HG03520 (cell line): ENCODE results near the gene HERC4.
"Not testable (repeated sequence)": the region's sequence is repeated elsewhere in the genome, so short reads cannot be mapped to it uniquely, and the experiment has no call there.

Source experiments
- ATAC-seq: cut with Tn5 transposase; IDR thresholded peaks from one replicate; pipeline ENCODE4 v1.9.1; 2021; ENCODE audit warnings: mild to moderate bottlenecking, moderate library complexity; ENCODE audit not compliant: unreplicated experiment

Gene HERC4

GRCh38 chr10:67971311-67971710 lies 103.8 kb downstream of the HERC4 start:
- ATAC-seq = no peak

DNA sequence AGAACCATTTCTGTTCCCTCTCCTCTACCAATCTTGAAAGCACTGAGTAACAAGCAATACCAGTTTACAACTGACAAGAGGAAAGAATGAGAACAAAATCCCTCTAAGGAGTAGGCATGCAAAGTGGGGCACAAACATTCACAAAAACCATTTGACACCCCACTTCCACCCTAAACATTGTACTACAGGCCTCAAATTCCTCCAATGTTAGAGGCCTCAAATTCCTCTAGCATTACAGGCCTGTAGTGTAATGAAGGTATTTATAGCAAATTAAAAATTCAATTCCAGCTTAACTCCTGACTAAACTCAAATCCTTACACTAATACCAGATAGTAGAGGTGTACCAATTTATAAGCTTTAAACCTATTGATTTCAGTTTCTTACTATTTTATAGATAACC lies 105.2 kb downstream of the HERC4 start:
- no peak for ATAC-seq

DNA sequence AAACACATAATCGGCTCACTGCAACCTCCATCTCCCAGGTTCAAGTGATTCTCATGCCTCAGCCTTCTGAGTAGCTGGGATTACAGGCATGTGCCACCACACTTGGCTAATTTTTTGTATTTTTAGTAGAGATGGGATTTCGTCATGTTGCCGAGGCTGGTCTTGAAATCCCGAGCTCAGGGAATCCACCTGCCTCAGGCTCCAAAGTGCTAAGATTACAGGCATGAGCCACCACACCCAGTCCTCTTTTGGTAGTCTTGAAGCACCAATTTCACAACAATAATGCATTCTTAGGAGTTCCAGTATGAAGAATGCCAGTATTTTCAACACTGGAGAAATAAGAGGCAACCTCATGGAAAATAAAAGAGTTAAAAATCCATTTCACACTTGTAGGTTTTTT lies 109.0 kb downstream of the HERC4 start:
- not testable (repeated sequence) for ATAC-seq

GRCh38 chr10:67965456-67965855 lies 109.6 kb downstream of the HERC4 start:
- ATAC-seq = no peak

DNA sequence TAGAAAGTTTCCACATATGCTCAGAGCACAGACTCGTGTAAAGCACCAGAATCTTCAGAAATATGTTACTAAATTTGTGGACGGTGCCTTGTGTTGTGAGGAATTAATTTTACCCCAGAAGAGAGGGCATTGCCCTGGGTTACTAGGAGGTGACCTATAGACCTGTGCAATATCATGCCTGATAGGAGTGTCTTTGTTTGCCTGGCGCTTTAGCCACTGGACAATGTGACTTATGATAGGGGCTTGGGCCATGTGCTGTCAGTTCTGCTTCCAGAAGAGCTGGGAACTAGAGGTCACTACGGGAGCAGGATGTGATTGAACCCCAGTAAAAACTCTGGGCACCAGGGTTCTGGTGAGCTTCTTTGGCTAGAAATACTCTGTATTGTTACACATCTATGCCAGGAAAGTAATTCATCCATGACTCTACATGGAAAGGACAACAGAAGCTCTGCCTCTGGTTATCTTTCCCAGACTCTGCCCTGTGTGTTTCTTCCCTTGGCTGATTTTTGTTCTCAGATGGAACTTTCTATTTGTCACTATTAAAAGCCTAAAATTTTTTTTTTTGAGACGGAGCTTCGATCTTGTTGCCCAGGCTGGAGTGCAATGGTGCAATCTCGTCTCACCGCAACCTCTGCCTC lies 115.1 kb downstream of the HERC4 start:
- no peak for ATAC-seq

DNA sequence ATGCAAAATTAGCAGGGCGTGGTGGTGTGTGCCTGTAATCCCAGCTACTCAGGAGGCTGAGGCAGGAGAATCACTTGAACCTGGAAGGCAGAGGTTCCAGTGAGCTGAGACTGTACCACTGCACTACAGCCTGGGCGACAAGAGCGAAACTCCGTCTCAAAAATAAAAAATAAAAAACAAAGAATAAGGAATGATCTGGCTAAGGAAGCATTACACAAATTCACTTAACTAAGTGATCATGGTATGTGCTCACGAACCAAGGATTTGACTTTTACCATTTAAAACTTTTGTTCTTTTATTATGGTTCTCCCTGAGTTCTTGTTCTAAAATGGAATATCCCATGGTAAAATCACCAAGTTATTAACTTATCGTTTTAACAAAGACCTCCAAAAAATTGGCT lies 119.5 kb downstream of the HERC4 start:
- no peak for ATAC-seq

DNA sequence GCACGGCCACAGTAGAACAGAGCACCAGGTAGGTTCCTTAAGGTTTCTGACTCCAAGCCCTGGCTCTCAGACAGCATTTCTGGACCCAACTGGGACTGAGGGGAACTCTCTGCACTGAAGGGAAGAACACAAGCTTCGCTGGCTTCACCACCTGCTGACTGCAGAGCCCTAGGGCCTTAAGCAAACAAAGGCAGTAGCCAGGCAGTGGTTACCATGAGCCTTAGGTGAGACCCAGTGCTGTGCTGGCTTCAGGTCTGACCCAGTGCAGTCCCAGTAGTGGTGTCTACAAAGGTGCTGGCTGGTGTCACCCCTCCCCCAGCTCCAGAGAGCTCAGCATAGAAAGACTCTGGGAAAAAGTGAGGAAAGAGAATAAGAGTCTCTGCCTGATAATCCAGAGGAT lies 131.2 kb downstream of the HERC4 start:
- ATAC-seq = no peak

- no peak for ATAC-seq
Measured at GRCh38 chr10:67936416-67936815, 138.7 kb downstream of the HERC4 start.

GRCh38 chr10:67935223-67935622 lies 139.9 kb downstream of the HERC4 start:
- ATAC-seq = no peak

GRCh38 chr10:67934336-67934735 lies 140.7 kb downstream of the HERC4 start:
- no peak for ATAC-seq

- no peak for ATAC-seq
Measured at GRCh38 chr10:67933199-67933598, 141.9 kb downstream of the HERC4 start.

- ATAC-seq = no peak
Measured at GRCh38 chr10:67926951-67927350, 148.1 kb downstream of the HERC4 start.

DNA sequence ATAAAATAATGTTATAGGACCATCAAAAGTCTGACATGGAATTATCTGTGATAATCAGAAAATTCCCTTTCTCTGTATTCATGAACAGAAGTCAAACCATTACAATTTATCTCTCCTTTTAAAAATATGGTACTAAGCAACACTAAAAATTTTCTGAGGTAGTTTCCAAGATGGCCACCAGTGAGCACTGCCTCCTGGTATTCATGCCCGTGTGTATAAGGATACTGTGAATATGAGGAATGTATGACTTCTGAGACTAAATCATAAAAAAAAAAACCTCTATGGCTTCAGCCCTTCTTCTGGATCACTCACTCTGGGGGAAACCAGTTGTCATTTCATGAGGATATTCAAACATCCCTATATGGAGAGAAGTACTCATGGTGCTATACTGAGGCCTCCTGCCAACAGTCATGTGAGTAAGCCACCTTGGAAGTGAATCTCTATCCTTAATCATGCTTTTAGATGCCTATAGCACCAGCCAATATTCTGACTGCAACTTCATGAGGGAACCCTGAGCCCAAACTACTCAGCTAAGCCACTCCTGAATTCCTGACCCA lies 149.6 kb downstream of the HERC4 start:
- ATAC-seq = no peak

DNA sequence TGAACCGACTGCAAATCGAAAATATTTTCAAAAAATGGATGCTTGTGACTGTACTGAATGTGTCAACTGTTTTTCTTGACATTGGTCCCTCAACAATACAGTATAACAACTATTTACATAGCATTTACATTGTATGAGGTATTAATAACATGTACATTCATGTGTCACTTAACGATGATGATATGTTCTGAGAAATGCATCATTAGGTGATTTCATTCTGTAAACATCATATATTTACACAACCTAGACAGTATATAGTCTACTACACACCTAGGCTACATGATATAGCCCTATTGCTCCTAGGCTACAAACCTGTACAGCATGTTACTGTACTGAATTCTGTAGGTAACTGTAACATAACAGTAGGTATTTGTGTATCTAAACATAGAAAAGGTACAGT lies 150.9 kb downstream of the HERC4 start:
- ATAC-seq = no peak

DNA sequence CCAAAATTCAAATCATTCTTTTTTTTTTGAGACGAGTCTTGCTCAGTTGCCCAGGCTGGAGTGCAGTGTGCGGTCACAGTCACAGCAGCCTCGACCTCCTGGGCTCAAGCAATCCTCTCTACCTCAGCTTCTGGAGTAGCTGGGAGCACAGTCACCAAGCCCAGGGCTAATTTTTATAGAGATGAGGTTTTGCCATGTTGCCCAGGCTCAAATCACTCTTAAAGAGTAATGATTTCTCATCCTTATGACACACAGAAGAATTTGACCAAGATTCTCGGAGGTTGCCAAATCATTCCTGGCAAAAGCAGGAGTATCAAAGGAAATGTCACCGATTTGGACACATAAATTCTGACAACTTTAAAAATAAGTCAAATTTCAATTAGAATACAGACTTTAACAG lies 151.5 kb downstream of the HERC4 start:
- ATAC-seq = no peak

DNA sequence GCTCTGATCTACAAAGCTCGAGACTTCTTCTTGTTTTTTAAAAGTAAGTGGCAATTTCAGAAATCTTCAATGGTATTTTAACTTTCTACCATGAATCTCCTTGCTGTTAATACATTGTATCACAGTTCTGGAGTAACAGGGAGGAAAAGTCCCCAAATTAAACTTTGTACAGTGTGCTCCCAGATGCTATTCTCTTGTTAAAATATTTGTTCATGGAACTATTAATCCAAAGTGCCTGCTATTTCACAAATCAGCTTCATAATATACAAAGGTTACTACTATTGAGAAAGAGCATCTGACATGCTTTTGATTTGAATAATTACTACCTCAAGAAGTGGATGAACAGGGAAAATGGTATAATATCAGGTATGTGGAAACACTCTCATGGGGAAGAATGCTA lies 154.0 kb downstream of the HERC4 start:
- no peak for ATAC-seq

GRCh38 chr10:67917679-67918078 lies 157.4 kb downstream of the HERC4 start:
- no peak for ATAC-seq

DNA sequence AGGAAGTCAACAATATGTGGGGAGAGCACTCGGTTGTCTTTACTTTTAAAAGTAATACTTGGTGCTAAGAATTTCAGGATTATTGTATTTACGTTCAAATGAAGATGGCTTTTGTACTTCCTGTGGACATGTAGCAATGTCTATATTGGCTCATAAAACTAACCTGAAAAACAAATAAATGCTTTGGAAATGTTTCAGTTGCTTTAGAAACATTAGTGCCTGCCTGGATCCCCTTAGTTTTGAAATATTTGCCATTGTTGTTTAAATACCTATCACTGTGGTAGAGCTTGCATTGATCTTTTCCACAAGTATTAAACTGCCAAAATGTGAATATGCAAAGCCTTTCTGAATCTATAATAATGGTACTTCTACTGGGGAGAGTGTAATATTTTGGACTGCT lies 157.9 kb downstream of the HERC4 start:
- ATAC-seq = no peak

- no peak for ATAC-seq
Measured at GRCh38 chr10:67914777-67915340, 160.2 kb downstream of the HERC4 start.

- ATAC-seq = no peak
Measured at GRCh38 chr10:67912331-67912946, 162.6 kb downstream of the HERC4 start.

- ATAC-seq = no peak
Measured at GRCh38 chr10:67903581-67903980, 171.5 kb downstream of the HERC4 start.

DNA sequence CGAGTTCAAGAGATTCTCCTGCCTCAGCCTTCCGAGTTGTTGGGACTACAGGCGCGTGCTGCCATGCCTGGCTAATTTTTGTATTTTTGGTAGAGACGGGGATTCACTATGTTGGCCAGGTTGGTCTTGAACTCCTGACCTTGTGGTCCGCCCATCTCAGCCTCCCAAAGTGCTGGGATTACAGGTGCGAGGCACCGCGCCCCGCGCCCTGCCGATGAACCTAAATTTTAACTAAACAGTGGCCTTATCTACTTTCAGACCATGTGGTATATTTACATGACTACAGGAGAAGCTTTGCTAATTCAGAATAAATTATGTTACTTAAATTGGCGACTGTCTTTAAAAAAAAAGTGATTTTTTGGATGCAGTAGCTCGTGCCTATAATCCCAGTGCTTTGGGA lies 181.4 kb downstream of the HERC4 start:
- ATAC-seq = no peak
